H1 (cell line): ENCODE results near the gene PDZRN3. TPM values are rescaled to one million over a fixed set of nuclear protein-coding genes. Genes with fewer than 3 reads are reported as not detected.

Experiments
- CTCF ChIA-PET: fragments of 300-600 bp; sonication (Branson Sonifier 250); formaldehyde crosslinking; loops from one replicate; lab custom pipeline; 2021; ENCODE audit not compliant: partially characterized antibody; lab: Charles Lee
- POLR2A ChIA-PET: fragments of 300-600 bp; sonication (Branson Sonifier 250); formaldehyde crosslinking; loops from one replicate; lab custom pipeline; 2021; ENCODE audit warnings: inconsistent platforms; ENCODE audit not compliant: partially characterized antibody; lab: Charles Lee
- DNase-seq, 2 experiments: peaks; one replicate each; pipeline versions ENCODE4 v3.0.0 to v3.0.0-alpha.2; 2010 to 2022; ENCODE audit warnings: low spot score in 2 of 2, low read depth in 1 of 2, mixed read lengths in 1 of 2
- FAIRE-seq: peaks from 2 replicates; lab custom pipeline; 2011; peaks lifted over from hg19 to GRCh38; lab: Jason Lieb, UNC
- H2AFZ ChIP-seq: 2 replicates; pipeline ENCODE4 v1.8.1; 2012; ENCODE audit warnings: low read length, inconsistent platforms
- H2AK5ac ChIP-seq: 2 replicates; pipeline ENCODE4 v1.6.1; 2013; ENCODE audit warnings: low read depth, low read length
- H2BK120ac ChIP-seq: replicated peaks from 2 replicates; pipeline ENCODE3; 2013; ENCODE audit warnings: low read depth, low read length, inconsistent platforms
- H2BK12ac ChIP-seq: 2 replicates; pipeline ENCODE4 v1.6.1; 2013; ENCODE audit warnings: low read depth, low read length
- H2BK15ac ChIP-seq: 2 replicates; pipeline ENCODE4 v1.6.1; 2013; ENCODE audit warnings: low read length
- H2BK20ac ChIP-seq: 2 replicates; pipeline ENCODE4 v1.6.1; 2013; ENCODE audit warnings: low read length
- H2BK5ac ChIP-seq: 2 replicates; pipeline ENCODE4 v1.6.1; 2013; ENCODE audit warnings: low read depth, low read length
- H3K14ac ChIP-seq: 2 replicates; pipeline ENCODE4 v1.6.1; 2013; ENCODE audit warnings: inconsistent platforms; ENCODE audit not compliant: insufficient read length
- H3K18ac ChIP-seq: 2 replicates; pipeline ENCODE4 v1.6.1; 2013; ENCODE audit warnings: low read length; ENCODE audit errors: extremely low read depth
- H3K23ac ChIP-seq: 2 replicates; pipeline ENCODE4 v1.6.1; 2013; ENCODE audit warnings: inconsistent platforms; ENCODE audit not compliant: insufficient read length
- H3K23me2 ChIP-seq: 2 replicates; pipeline ENCODE4 v1.6.1; 2013; ENCODE audit warnings: low read depth, low read length
- H3K27ac ChIP-seq: 2 replicates; pipeline ENCODE4 v1.6.1; 2011; ENCODE audit warnings: low read depth, low read length, inconsistent platforms
- H3K27me3 ChIP-seq, 4 experiments: replicated peaks in 1 of 4; 1 replicate in 1 of 4; 2 replicates in 3 of 4; pipeline versions ENCODE4 v1.6.1 to v1.8.1; 2011 to 2013; ENCODE audit warnings: low read length in 3 of 4, mild to moderate bottlenecking in 3 of 4, inconsistent platforms in 2 of 4, mixed read lengths in 2 of 4, moderate library complexity in 1 of 4; ENCODE audit not compliant: control insufficient read depth in 3 of 4, insufficient read depth in 3 of 4; ENCODE audit errors: extremely low read depth in 1 of 4
- H3K36me3 ChIP-seq, 4 experiments: 2 replicates each; pipeline versions ENCODE4 v1.6.1 to v1.8.1; 2011 to 2013; ENCODE audit warnings: mild to moderate bottlenecking in 4 of 4, low read length in 3 of 4, moderate library complexity in 2 of 4, control low read depth in 1 of 4, inconsistent platforms in 1 of 4; ENCODE audit not compliant: insufficient read depth in 4 of 4, control insufficient read depth in 2 of 4
- H3K4ac ChIP-seq: replicated peaks from 2 replicates; pipeline ENCODE3; 2013; ENCODE audit warnings: low read length, low read depth, mixed read lengths, inconsistent platforms; ENCODE audit not compliant: insufficient read length
- H3K4me1 ChIP-seq, 4 experiments: replicated peaks in 1 of 4; 1 replicate in 1 of 4; 2 replicates in 3 of 4; pipeline versions ENCODE4 v1.6.1 to v1.8.1; 2011 to 2013; ENCODE audit warnings: low read length in 3 of 4, inconsistent platforms in 2 of 4, mixed read lengths in 1 of 4; ENCODE audit not compliant: insufficient read depth in 4 of 4, control insufficient read depth in 3 of 4
- H3K4me2 ChIP-seq, 2 experiments: 2 replicates each; pipeline versions ENCODE4 v1.6.1 to v1.8.1; 2011 to 2013; ENCODE audit warnings: low read depth in 2 of 2, low read length in 2 of 2, control low read depth in 1 of 2, inconsistent platforms in 1 of 2, mild to moderate bottlenecking in 1 of 2; ENCODE audit not compliant: insufficient read depth in 1 of 2
- H3K4me3 ChIP-seq, 4 experiments: fragments of 200-600, 300-600 bp in 1 of 4; sonication (generic), shearing (Covaris generic), sonication (Bioruptor Twin) in 1 of 4; 2 replicates each; pipeline versions ENCODE4 v1.5.1 to v1.8.1; 2011 to 2016; ENCODE audit warnings: low read length in 4 of 4, low read depth in 3 of 4, control low read depth in 2 of 4, inconsistent platforms in 2 of 4, mild to moderate bottlenecking in 2 of 4, mixed read lengths in 1 of 4, moderate library complexity in 1 of 4; ENCODE audit not compliant: insufficient read depth in 2 of 4; ENCODE audit errors: extremely low read depth in 1 of 4
- H3K56ac ChIP-seq: replicated peaks from 2 replicates; pipeline ENCODE3; 2013; ENCODE audit warnings: low read depth, mild to moderate bottlenecking, mixed read lengths, low read length, inconsistent platforms; ENCODE audit not compliant: insufficient read length
- H3K79me1 ChIP-seq: 2 replicates; pipeline ENCODE4 v1.6.1; 2013; ENCODE audit warnings: low read depth, low read length, control low read depth
- H3K79me2 ChIP-seq, 2 experiments: 2 replicates each; pipeline versions ENCODE4 v1.6.1 to v1.8.1; 2012 to 2013; ENCODE audit warnings: low read length in 2 of 2, mild to moderate bottlenecking in 2 of 2, inconsistent platforms in 1 of 2; ENCODE audit not compliant: insufficient read depth in 2 of 2, control insufficient read depth in 1 of 2
- H3K9ac ChIP-seq, 4 experiments: replicated peaks in 1 of 4; 1 replicate in 1 of 4; 2 replicates in 3 of 4; pipeline versions ENCODE4 v1.6.1 to v1.8.1; 2011 to 2013; ENCODE audit warnings: low read depth in 3 of 4, low read length in 3 of 4, control low read depth in 2 of 4, mild to moderate bottlenecking in 2 of 4, moderate library complexity in 2 of 4, inconsistent platforms in 1 of 4; ENCODE audit errors: extremely low read depth in 1 of 4
- H3K9me3 ChIP-seq, 2 experiments: 2 replicates each; pipeline versions ENCODE4 v1.6.1 to v1.8.1; 2012 to 2013; ENCODE audit warnings: mild to moderate bottlenecking in 2 of 2, moderate library complexity in 2 of 2, control low read depth in 1 of 2, inconsistent platforms in 1 of 2, low read depth in 1 of 2, low read length in 1 of 2, mixed read lengths in 1 of 2; ENCODE audit not compliant: insufficient read depth in 2 of 2
- H4K20me1 ChIP-seq, 2 experiments: replicated peaks in 1 of 2; 2 replicates each; pipeline versions ENCODE3 to v1.8.1; 2011 to 2013; ENCODE audit warnings: inconsistent platforms in 2 of 2, low read length in 2 of 2, mild to moderate bottlenecking in 1 of 2; ENCODE audit not compliant: insufficient read depth in 2 of 2, control insufficient read depth in 1 of 2
- H4K5ac ChIP-seq: 2 replicates; pipeline ENCODE4 v1.6.1; 2013; ENCODE audit warnings: low read length, low read depth, mixed read lengths, inconsistent platforms; ENCODE audit not compliant: insufficient read length
- H4K8ac ChIP-seq: 2 replicates; pipeline ENCODE4 v1.8.0; 2013; ENCODE audit warnings: mild to moderate bottlenecking, moderate library complexity, low read length, inconsistent platforms; ENCODE audit not compliant: insufficient read depth; ENCODE audit errors: extremely low read depth
- H4K91ac ChIP-seq: replicated peaks from 2 replicates; pipeline ENCODE3; 2013; ENCODE audit warnings: low read length, mixed read lengths, inconsistent platforms; ENCODE audit not compliant: insufficient read length
- ASH2L ChIP-seq: fragments of 200-600, 300-600 bp; sonication (generic); IDR thresholded peaks from one replicate; pipeline ENCODE4 v1.7.1; 2017; ENCODE audit warnings: low read length
- CHD1 ChIP-seq: IDR thresholded peaks from 2 replicates; pipeline ENCODE4 v1.6.1; 2012; ENCODE audit warnings: low read depth, low read length, improper control_type of control experiment
- GABPA ChIP-seq: IDR thresholded peaks from 2 replicates; pipeline ENCODE4 v1.6.1; 2011; ENCODE audit warnings: mild to moderate bottlenecking, low read length, moderate library complexity, borderline replicate concordance; ENCODE audit not compliant: insufficient read depth
- HDAC2 ChIP-seq, 2 experiments: fragments of 300-600 bp in 1 of 2; sonication (generic) in 1 of 2; IDR thresholded peaks; 2 replicates each; pipeline ENCODE4 v1.6.1; 2011 to 2012; ENCODE audit warnings: low read depth in 2 of 2, low read length in 2 of 2, mild to moderate bottlenecking in 2 of 2, moderate library complexity in 2 of 2, borderline replicate concordance in 1 of 2, inconsistent platforms in 1 of 2
- MAFK ChIP-seq: IDR thresholded peaks from 2 replicates; pipeline ENCODE4 v1.6.1; 2012; ENCODE audit warnings: low read depth, mild to moderate bottlenecking, improper control_type of control experiment, low read length
- POU5F1 ChIP-seq: IDR thresholded peaks from 2 replicates; pipeline ENCODE4 v1.6.1; 2011; ENCODE audit warnings: low read depth, mild to moderate bottlenecking, low read length, moderate library complexity
- RXRA ChIP-seq: IDR thresholded peaks from 2 replicates; pipeline ENCODE4 v1.6.1; 2011; ENCODE audit warnings: low read depth, mild to moderate bottlenecking, low read length, moderate library complexity; ENCODE audit not compliant: insufficient read depth
- SIRT6 ChIP-seq: IDR thresholded peaks from one replicate; pipeline ENCODE4 v1.7.1; 2012; ENCODE audit warnings: low read length, inconsistent platforms
- SUZ12 ChIP-seq: fragments of 200-600 bp; sonication (generic); IDR thresholded peaks from 2 replicates; pipeline ENCODE4 v1.6.1; 2012; ENCODE audit warnings: mild to moderate bottlenecking, inconsistent platforms, low read length, moderate library complexity, mixed read lengths
- TAF7 ChIP-seq: optimal IDR thresholded peaks from 2 replicates; pipeline ENCODE3; 2011; ENCODE audit warnings: low read depth, mild to moderate bottlenecking, inconsistent platforms, low read length, moderate library complexity, borderline replicate concordance
- TBP ChIP-seq: IDR thresholded peaks from 2 replicates; pipeline ENCODE4 v1.6.1; 2011; ENCODE audit warnings: low read depth, low read length, improper control_type of control experiment
- WGBS, 2 experiments: shearing (Covaris generic) in 1 of 2; methylation state at CpG; one replicate each; pipeline versions ENCODE4 v1.1.6 to v1.1.7; 2013 to 2015; ENCODE audit warnings: low lambda C conversion rate in 2 of 2, mixed read lengths in 2 of 2, inconsistent platforms in 1 of 2, low coverage in 1 of 2, missing lambda C conversion rate in 1 of 2; ENCODE audit not compliant: insufficient replicate concordance in 2 of 2, insufficient coverage in 1 of 2, insufficient read length in 1 of 2; ENCODE audit errors: extremely low coverage in 1 of 2, missing lambda C conversion rate in 1 of 2; 5-methylcytosine and 5-hydroxymethylcytosine counted together
- polyA plus RNA-seq, 7 experiments: library from polyadenylated mRNA; depleted of rRNA in 3 of 7; stranded (reverse) in 5 of 7; unstranded in 2 of 7; fragments of >200 nt in 5 of 7; fragments of 200-250 nt in 2 of 7; gene quantifications; 1 replicate in 5 of 7; 2 replicates in 1 of 7; 4 replicates in 1 of 7; pipeline versions ENCODE4 v1.2.1 to v1.2.3, GENCODE V29; 2011 to 2013; ENCODE audit warnings: missing spikeins in 2 of 7, mixed read lengths in 2 of 7
- total RNA-seq: library from RNA; stranded (reverse); fragmentation: NEBNext Ultra II Directional; extraction: Animal tissue kit (Norgen Biotek cat#: 25700); gene quantifications from 2 replicates; pipeline ENCODE4 v1.2.1, GENCODE V29; 2021
- TF ChIP-seq, protein P1 (sequence below), 3 experiments: IDR thresholded peaks; 1 replicate in 2 of 3; 2 replicates in 1 of 3; pipeline versions ENCODE4 v1.5.1 to v1.6.1; 2011; ENCODE audit warnings: low read length in 3 of 3, mild to moderate bottlenecking in 3 of 3, inconsistent platforms in 2 of 3, low read depth in 1 of 3, moderate library complexity in 1 of 3; ENCODE audit not compliant: insufficient read depth in 1 of 3; ENCODE audit errors: control extremely low read depth in 1 of 3

PDZRN3 gene
- total and polyA plus RNA-seq, 2 of the 8 experiments (the other 6 are each of a cell fraction or from before 2014, with no cell fraction given) = 4.2 to 20.5 TPM

DNA sequence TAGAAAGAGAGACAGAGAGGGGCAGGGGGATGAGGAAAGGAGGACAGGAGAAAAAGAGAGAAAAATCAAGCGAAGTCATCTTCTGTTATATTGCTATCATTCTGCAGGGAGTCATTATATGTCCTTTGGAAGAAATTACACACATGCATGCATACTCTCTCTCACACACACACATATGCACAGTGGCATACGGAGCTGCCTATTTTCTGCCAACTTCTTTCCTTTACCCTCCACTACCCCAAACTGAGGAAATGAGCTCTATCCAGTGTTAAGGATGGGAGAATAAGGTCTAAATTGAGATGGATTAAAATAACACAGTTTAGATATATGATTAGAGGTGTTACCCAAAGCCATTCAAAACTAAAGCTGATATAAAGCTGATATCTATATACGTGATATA lies 48.8 kb downstream of the PDZRN3 start:
- Histone ChIP-seq H3K23ac (no peak overlapping the region), H3K4me2 (no peak overlapping the region), H3K4ac (no peak overlapping the region), H3K79me1 (no peaks in the 10 kb centered on the region), H2BK15ac (no peak overlapping the region), H3K9ac (no peak overlapping the region), H3K27me3 (no peaks in the 10 kb centered on the region), H3K23me2 (no peaks in the 10 kb centered on the region), H4K5ac (no peak overlapping the region), H2BK20ac (no peak overlapping the region), H3K27ac (no peak overlapping the region), H2BK120ac (no peak overlapping the region), H3K56ac (no peak overlapping the region), H3K79me2 (no peaks in the 10 kb centered on the region; a peak in 1 of 4 replicates), H4K8ac (no peak overlapping the region), H2BK5ac (no peak overlapping the region), H3K9me3 (no peaks in the 10 kb centered on the region), H3K4me3 (no peak overlapping the region), H2BK12ac (no peak overlapping the region), H3K36me3 (no peaks in the 10 kb centered on the region), H2AK5ac (no peak overlapping the region), H3K4me1 (no peaks in the 10 kb centered on the region), H4K20me1 (peaks cover 0 to 4% of the 10 kb centered on the region in 2 experiments), H3K18ac (no peak overlapping the region), H4K91ac (no peak overlapping the region), H3K14ac (no peak overlapping the region), H2AFZ (no peak overlapping the region)
- FAIRE-seq = no peak
- DNase-seq = no peak
- ChIA-PET CTCF (no interaction called here), POLR2A (interaction anchor here (1.1 kb wide), 1 partner anchor 9 kb away, joined by 3 read pairs; no protein-coding TSS in a partner anchor)
- 93% methylated on average over 3 of the region's 3 CpGs; no CpG with 5 or more reads in 1 of the 2 experiments for WGBS, 2 experiments
- TF ChIP-seq TAF7 (no peak), MAFK (no peak), TBP (no peak), POU5F1 (no peak), HDAC2 (IDR thresholded peaks at IDR 0.05; ENCODE audit: borderline replicate concordance in 1 of 2, low read depth in 2 of 2, low read length in 2 of 2) (no peak), CHD1 (no peak), SIRT6 (no peak), ASH2L (no peak), GABPA (no peak), RXRA (no peak), SUZ12 (no peak)
- TF ChIP-seq, protein P1, sequence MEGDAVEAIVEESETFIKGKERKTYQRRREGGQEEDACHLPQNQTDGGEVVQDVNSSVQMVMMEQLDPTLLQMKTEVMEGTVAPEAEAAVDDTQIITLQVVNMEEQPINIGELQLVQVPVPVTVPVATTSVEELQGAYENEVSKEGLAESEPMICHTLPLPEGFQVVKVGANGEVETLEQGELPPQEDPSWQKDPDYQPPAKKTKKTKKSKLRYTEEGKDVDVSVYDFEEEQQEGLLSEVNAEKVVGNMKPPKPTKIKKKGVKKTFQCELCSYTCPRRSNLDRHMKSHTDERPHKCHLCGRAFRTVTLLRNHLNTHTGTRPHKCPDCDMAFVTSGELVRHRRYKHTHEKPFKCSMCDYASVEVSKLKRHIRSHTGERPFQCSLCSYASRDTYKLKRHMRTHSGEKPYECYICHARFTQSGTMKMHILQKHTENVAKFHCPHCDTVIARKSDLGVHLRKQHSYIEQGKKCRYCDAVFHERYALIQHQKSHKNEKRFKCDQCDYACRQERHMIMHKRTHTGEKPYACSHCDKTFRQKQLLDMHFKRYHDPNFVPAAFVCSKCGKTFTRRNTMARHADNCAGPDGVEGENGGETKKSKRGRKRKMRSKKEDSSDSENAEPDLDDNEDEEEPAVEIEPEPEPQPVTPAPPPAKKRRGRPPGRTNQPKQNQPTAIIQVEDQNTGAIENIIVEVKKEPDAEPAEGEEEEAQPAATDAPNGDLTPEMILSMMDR (IDR thresholded peaks at IDR 0.05; ENCODE audit: control extremely low read depth in 1 of 3, insufficient read depth in 1 of 3, low read depth in 1 of 3, low read length in 3 of 3) = no peak
